ENCODE results near the gene GALNTL6.
A peak's percentile ranks its signal among the peaks of the same experiment; 100 is the strongest.

GALNTL6 gene

GRCh38 chr4:173024203-173024602 is 1211.0 kb downstream of the GALNTL6 start:
- Histone ChIP-seq H3K9me3 (ENCODE audit: insufficient read depth, low read length) (no peaks in the 10 kb centered on the region), H3K27ac (ENCODE audit: low read depth, low read length) (no peak overlapping the region), H3K27me3 (ENCODE audit: low read length) (no peaks in the 10 kb centered on the region), H3K4me3 (ENCODE audit: insufficient read depth, low read length, poor library complexity, severe bottlenecking) (no peak overlapping the region), H3K79me2 (ENCODE audit: insufficient read depth, low read length) (no peaks in the 10 kb centered on the region), H3K4me2 (ENCODE audit: low read depth, low read length, poor library complexity, severe bottlenecking) (no peak overlapping the region), H3K36me3 (ENCODE audit: low read length) (no peaks in the 10 kb centered on the region), H2AFZ (ENCODE audit: low read depth, low read length, severe bottlenecking) (no peak overlapping the region), H3F3A (ENCODE audit: insufficient read depth) (no peaks in the 10 kb centered on the region), H3K9ac (ENCODE audit: low read length) (no peak overlapping the region), H3K9me2 (replicated peaks; ENCODE audit: insufficient read depth, low read length) (no peaks in the 10 kb centered on the region), H4K20me1 (ENCODE audit: low read depth, low read length) (no peaks in the 10 kb centered on the region)
- no peak for TF ChIP-seq EZH2phosphoT487 (conservative IDR thresholded peaks at IDR 0.05; ENCODE audit: low read length)
- TF ChIP-seq CTCF (IDR thresholded peaks at IDR 0.05; ENCODE audit: insufficient read depth, low read length, poor library complexity, severe bottlenecking) = no peak

- no peaks in the 10 kb centered on the region for H3K79me2 ChIP-seq (ENCODE audit: insufficient read depth, low read length)
- H3K9ac ChIP-seq (ENCODE audit: low read length) = no peak overlapping the region
- H4K20me1 ChIP-seq (ENCODE audit: low read depth, low read length) = no peaks in the 10 kb centered on the region
- H3K27me3 ChIP-seq (ENCODE audit: low read length) = no peaks in the 10 kb centered on the region
- H3K9me2 ChIP-seq (replicated peaks; ENCODE audit: insufficient read depth, low read length) = no peaks in the 10 kb centered on the region
- H3K36me3 ChIP-seq (ENCODE audit: low read length) = no peaks in the 10 kb centered on the region
- H3K9me3 ChIP-seq (ENCODE audit: insufficient read depth, low read length) = no peaks in the 10 kb centered on the region
- no peak overlapping the region for H3K4me3 ChIP-seq (ENCODE audit: insufficient read depth, low read length, poor library complexity, severe bottlenecking)
- no peaks in the 10 kb centered on the region for H3F3A ChIP-seq (ENCODE audit: insufficient read depth)
- H2AFZ ChIP-seq (ENCODE audit: low read depth, low read length, severe bottlenecking) = no peak overlapping the region
- no peak overlapping the region for H3K27ac ChIP-seq (ENCODE audit: low read depth, low read length)
- H3K4me2 ChIP-seq (ENCODE audit: low read depth, low read length, poor library complexity, severe bottlenecking) = no peak overlapping the region
- TF ChIP-seq EZH2phosphoT487 (conservative IDR thresholded peaks at IDR 0.05; ENCODE audit: low read length) (no peak), CTCF (IDR thresholded peaks at IDR 0.05; ENCODE audit: insufficient read depth, low read length, poor library complexity, severe bottlenecking) (peak; percentile 51)
Observed at GRCh38 chr4:173025131-173025530, 1211.9 kb downstream of the GALNTL6 start.

DNA sequence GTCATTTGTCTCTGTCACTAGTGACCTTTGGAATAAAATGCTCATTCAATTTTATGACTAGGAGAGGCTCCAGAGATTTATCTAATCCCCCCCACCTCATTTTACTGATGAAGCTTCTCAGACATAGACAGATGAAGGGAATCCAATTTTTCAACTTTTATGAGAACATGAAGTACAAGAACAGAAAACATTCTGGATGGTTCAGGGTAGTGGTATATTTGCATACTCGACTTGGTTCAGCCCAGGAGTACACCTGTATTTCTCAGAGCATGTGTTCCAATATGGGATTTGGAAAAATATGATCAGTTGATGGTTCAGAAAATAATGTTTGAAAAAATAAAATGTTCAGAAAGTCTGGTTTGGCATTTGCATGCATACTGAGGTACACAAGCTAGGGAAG is 1224.0 kb downstream of the GALNTL6 start:
- Histone ChIP-seq H3K27me3 (ENCODE audit: low read length) (no peaks in the 10 kb centered on the region), H4K20me1 (ENCODE audit: low read depth, low read length) (no peaks in the 10 kb centered on the region), H3K79me2 (ENCODE audit: insufficient read depth, low read length) (no peaks in the 10 kb centered on the region), H3K27ac (ENCODE audit: low read depth, low read length) (no peak overlapping the region), H3K4me3 (ENCODE audit: insufficient read depth, low read length, poor library complexity, severe bottlenecking) (no peak overlapping the region), H3F3A (ENCODE audit: insufficient read depth) (no peaks in the 10 kb centered on the region), H3K4me2 (ENCODE audit: low read depth, low read length, poor library complexity, severe bottlenecking) (no peak overlapping the region), H3K36me3 (ENCODE audit: low read length) (no peaks in the 10 kb centered on the region), H3K9me2 (replicated peaks; ENCODE audit: insufficient read depth, low read length) (no peaks in the 10 kb centered on the region), H2AFZ (ENCODE audit: low read depth, low read length, severe bottlenecking) (no peak overlapping the region), H3K9ac (ENCODE audit: low read length) (no peak overlapping the region), H3K9me3 (ENCODE audit: insufficient read depth, low read length) (no peaks in the 10 kb centered on the region)
- TF ChIP-seq CTCF (IDR thresholded peaks at IDR 0.05; ENCODE audit: insufficient read depth, low read length, poor library complexity, severe bottlenecking) (no peak), EZH2phosphoT487 (conservative IDR thresholded peaks at IDR 0.05; ENCODE audit: low read length) (no peak)
